KBM-7 (cell line): ENCODE measurements around the gene PIP4K2A.

ENCODE experiments used
- DNase-seq: peaks from one replicate; pipeline ENCODE4 v3.0.0-alpha.2; 2015
- in situ Hi-C: fragments of 300-500 bp; cut with MboI; formaldehyde crosslinking; loops from 2 replicates; pipeline ENCODE4 v1.14.3; 2020; ENCODE audit warnings: low sequenced_read_pairs, low pct_unique_long_range_greater_than_20kb, mixed read lengths

PIP4K2A gene

DNA sequence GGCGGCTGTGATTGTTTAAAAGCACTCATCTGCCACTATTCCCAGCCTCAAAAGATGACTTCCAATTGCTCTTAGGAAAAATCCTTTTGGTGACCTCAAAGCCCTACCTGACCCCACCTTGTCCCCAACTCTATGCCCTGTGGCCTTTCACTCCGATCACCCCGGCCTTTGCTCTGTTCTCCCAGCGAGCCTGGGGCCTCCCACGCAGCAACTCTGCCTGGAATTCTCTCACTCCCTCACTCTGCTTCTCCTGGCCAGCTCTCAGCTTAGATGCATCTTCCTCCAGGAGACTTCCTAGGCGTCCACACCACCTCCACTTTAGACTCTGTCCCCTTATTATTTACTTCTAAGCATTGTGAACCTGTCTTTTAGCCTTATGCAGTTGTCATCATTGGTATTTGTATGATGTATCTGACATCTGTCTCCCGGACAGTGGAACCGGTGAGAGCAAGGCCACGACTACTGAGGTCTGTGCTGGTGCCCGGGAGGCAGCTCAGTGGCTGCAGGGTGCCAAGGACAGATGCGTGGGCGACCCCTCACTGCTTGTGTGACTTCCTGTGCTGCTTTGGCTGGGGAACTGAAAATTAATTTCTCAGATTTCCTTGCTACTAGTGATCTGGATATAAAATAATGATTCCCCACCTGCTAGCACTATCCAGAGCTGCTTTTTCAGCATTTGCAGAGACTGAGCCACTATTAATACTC, 63.0 kb downstream of the PIP4K2A start:
- in situ Hi-C loops = no loop called here
- DNase-seq = no peak

DNA sequence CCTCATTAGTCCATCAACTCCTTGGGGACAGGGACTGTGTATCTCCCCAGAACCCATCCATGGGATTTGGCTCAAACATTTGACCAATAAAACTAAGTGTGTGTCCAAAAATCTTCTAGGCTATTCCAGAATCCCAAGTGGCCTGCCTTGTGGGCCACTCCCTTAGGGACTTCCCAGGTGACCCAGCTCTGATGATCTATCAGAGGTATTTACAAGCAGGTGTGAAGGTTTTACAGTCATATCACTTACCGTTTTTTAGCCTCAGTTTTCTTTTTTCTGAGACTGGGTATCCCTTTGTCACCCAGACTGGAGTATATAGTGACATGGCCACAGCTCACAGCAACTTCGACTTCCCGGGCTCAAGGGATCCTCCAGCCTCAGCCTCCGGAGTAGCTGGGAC, 64.4 kb downstream of the PIP4K2A start:
- in situ Hi-C loops = no loop called here

GRCh38 chr10:22649390-22649841, 65.0 kb downstream of the PIP4K2A start:
- no peak for DNase-seq
- in situ Hi-C loops = no loop called here

More for the DNA sequence above, 64.4 kb downstream of the PIP4K2A start:
- no peak for DNase-seq

GRCh38 chr10:22648547-22648961, 65.8 kb downstream of the PIP4K2A start:
- in situ Hi-C loops = no loop called here
- peak; percentile 41 for DNase-seq

DNA sequence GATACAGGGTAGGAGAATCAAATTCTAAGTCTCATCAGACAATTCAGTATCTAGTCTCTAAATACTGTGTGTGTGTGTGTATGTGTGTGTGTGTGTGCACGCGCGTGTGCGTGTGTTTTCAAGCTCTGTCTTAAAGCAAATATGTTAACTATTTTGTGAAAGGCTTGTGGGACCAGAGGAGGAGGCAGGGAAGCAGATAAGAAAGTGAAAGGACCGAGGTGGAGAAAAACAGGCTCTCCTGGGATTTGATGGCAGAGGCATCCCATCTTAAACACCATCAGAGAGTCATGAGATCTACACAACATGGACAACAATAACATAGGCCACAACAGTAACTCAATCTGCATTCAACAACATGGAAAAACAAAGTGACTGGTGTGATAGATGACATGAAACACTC, 67.1 kb downstream of the PIP4K2A start:
- no peak for DNase-seq

DNA sequence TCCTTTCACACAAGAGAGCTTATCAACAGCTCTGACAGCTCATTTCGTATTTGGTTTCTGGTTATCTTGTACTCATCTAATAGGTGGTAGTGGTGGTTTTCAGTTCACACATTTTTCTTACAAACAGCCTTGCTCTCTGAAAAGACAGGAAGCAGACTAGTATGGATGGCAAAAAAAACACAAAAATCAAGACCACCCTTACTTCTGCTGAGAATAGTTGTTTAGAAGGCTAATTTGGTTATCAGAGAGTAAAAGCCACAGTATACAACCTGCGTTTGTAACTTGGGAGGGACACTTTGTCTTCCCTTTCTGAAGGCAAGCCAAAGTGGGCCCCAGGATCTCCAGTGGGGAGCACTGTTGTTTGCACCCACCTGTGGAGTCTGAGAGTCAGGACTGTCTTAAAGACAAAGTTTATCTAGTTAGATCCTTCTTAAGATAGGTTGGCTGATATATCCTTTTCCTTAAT, 68.0 kb downstream of the PIP4K2A start:
- no peak for DNase-seq
- in situ Hi-C loops = no loop called here

More for the DNA sequence above, 67.1 kb downstream of the PIP4K2A start:
- in situ Hi-C loops = no loop called here

DNA sequence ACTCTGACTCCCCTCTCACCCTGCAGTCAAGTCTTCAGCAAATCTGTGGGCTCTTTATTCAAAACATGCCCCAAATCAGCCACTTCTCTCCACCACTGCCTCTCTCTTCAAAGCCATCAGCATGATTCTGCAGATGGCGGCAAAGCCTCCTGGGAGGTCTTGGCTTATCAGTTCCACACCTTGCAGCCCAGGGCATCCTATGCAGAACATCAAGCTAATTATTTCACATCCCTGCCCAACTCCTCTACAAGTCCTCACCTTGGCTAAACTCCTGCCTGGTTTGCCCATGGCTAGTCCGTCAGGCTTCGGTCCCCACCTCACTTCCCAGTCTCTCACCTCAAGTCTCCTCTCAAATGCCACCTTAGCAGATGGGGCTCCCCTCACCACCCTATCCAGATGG, 70.2 kb downstream of the PIP4K2A start:
- in situ Hi-C loops = no loop called here
- DNase-seq = no peak

DNA sequence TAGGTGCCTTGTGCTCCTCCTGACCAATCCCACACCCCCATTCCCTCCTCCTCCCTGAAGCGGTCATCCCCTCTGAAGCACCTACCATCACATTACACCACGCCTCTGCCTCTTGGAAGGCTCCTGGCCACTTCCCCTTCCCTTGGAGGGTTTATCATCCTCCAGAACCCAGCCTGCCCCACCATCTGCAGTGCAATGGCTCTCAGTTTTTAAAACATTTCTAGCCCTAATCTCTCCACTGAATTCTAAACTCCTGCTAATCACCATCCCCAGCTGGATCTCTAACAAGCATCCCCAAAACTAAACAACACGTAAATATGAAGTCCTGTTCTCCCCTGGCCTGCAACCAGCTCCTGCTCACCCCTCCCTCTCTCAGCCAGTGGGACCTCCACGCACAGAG, 70.6 kb downstream of the PIP4K2A start:
- in situ Hi-C loops = no loop called here
- no peak for DNase-seq

DNA sequence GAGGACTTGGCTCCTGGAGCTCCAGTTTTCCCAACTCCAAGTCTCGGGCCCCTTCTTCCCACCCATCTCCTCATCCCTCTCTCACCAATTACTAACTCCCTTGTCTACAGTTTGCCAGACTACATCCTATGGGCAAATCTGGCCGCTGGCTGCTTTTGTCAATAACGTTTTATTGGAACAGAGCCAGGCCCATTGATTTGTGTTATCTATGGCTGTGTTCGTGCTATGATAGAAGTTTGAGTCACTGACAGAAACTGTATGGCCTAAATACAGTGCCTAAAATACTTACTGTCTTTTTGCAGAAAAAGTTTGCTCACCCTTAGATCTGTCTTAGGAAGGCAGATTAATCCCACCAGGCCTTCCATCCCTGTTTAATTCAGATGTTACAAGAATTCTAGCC, 71.3 kb downstream of the PIP4K2A start:
- no peak for DNase-seq

GRCh38 chr10:22641743-22642142, 72.6 kb downstream of the PIP4K2A start:
- in situ Hi-C loops = no loop called here
- no peak for DNase-seq

More for the DNA sequence above, 71.3 kb downstream of the PIP4K2A start:
- in situ Hi-C loops = no loop called here

DNA sequence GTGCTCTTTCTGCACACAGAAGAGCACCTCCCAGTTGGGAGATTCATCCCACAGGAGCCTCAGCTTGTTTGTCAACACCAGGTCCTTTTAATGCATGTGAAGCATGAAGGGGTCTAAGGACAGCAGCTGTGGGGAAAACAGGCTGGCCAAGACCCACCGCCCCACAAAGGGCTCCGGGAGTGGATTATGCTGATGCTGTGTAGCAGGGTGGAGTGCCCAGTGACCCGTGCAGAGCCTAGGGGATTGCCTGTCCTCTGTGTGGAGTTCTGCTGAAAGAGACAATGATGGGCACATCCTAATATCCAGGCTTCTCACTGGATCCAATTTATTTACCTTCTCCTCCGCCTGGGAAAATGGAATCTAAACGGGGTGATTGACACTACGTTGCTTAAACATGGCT, 74.0 kb downstream of the PIP4K2A start:
- no peak for DNase-seq
- in situ Hi-C loops = no loop called here

DNA sequence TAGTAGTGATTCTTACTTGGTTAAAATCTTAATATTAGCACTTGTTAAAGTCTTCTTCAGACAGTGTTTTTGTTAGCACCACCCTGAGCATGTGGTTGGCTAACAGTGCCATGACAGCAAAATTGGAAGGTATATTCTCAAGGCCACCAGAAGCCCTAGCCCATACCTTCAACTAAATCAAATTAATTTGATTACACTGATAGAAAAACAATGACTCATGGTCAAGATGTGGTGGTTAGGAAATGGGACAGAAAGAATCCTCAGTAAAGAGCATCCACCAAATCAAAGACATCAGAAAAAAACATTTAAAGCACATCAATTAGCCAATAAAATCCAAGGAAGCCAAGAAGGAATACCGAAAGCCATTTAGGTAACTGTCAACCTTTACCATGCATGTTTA, 75.5 kb downstream of the PIP4K2A start:
- in situ Hi-C loops = no loop called here
- no peak for DNase-seq

DNA sequence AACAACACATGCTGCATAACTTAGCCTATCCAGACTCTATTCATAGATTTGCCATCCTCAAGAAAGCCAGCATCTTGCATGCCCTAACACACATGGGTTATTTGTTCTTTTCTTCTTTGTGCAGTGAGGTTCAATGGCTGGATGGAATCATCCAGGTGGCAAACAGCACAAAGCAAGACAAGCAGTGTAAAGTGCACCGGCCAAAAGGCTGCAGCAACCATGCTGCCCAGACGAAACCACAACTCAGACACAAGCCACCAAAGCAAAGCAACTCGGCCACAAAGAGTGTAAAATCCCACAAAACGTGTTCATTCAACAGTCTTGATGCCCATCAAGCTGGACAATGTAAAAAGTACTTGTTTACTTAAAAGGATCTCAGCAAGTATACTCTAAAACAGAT, 76.9 kb downstream of the PIP4K2A start:
- DNase-seq = no peak
- in situ Hi-C loops = no loop called here

GRCh38 chr10:22635650-22636049, 78.7 kb downstream of the PIP4K2A start:
- in situ Hi-C loops = no loop called here
- DNase-seq = no peak

DNA sequence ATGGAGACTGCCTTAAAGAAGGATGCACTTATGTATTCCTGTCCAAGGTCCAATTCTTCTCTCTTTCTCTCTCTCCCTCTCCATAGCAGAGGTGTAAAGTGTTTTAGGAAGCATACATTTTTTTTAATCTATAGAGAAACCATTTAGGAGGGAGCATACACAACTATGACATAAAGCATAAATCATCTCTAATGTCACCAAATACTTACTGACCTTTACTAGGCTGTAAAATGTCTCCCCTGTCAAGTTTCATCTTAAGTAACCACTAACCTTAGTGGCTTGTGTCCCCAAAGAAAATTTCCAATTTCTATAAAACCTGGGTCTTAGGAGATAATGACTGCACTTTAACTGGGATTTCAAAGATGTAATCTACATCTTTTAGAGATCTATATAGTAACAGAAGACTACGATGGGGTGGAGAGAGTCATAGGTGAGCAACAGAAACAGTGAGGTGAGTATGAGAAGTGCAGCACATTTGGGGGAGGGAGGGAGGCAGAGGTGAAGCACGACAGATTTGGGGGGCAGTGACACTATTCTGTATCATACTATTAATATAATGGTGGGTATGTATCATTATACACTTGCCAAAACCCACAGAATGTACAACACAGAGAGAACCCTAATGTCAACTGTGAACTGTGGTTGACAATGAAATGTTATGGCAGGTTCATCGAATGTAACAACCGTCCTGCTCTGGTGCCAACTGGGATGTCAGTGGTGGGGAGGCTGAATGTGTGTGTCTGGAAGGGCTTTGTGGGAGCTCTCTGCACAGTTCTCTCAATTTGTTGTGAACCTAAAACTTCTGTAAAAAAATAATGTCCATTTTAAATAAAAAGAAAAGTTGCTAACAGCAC, 79.5 kb downstream of the PIP4K2A start:
- DNase-seq = no peak
- in situ Hi-C loops = no loop called here

- in situ Hi-C loops = no loop called here
Observed at GRCh38 chr10:22634093-22634492, 80.3 kb downstream of the PIP4K2A start.

GRCh38 chr10:22633528-22633927, 80.8 kb downstream of the PIP4K2A start:
- no peak for DNase-seq
- in situ Hi-C loops = no loop called here

More at GRCh38 chr10:22634093-22634492, 80.3 kb downstream of the PIP4K2A start:
- no peak for DNase-seq

DNA sequence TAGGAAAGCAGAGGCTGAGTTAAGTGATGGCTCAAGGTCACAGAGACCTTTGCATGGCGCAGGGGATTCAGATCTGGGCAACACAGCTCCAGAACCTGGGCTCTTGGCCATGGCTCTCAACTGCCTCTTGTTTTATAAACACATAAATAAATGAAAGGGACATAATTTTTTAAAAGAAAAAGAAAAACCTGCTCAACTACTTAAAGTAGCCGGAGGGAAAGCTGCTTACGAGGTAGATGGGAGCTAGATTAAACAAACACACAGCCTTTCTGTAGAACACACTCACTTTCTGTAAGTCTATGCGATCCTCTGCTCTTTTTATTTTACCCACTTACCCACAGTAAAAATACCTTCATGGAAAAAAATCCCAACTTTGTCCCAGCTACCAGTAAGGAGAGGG, 81.3 kb downstream of the PIP4K2A start:
- in situ Hi-C loops = no loop called here

DNA sequence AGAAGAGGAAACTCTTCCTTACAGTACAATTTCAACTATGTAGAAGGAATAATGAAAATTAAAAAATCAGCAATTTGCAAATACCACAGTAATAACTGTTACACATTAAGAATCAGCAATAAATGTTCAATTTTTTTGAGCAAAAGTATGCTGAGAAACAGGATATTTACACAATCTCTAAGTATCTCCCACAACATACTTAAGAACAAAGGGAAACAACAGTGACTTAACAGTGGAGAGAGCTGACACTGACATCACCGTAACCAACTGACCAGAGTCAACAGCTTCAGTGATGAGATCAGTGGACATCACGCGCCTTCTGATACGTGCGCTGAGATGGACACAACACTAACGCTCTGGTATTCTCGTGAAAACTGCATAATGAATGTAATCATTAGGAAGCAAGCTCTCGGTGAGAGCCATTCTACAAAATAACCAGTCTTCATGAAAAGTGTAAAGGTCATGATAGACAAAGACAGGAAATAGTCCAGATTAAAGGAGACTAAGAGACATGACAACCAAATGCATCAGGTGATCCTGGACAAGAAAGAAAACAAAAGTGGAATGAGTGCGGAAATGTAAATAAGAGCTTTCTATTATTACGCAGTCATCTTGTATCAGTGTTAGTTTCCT, 82.6 kb downstream of the PIP4K2A start:
- in situ Hi-C loops = no loop called here
- no peak for DNase-seq

More for the DNA sequence above, 81.3 kb downstream of the PIP4K2A start:
- DNase-seq = no peak

DNA sequence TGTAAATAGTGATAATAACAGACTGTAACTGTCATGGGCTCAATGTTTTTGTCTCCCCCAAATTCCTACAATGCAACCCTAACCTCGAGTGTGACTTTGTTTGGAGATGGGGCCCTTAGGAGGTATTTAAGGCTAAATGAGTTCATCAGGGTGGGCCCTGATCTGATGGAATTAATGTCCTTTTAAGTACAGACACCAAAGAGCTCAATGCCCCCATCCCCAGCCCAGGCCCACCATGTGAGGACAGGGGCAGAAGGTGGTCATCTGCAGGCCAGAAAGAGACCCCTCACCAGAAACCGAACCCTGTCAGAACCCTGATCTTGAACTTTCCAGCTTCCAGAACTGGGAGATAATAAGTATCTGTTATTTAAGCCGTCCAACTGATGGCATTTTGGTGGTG, 83.2 kb downstream of the PIP4K2A start:
- no peak for DNase-seq
- in situ Hi-C loops = no loop called here
